Astrocyte of the spinal cord (primary cell): ENCODE measurements around the gene C1orf53.

Source experiments
- DNase-seq: peaks from one replicate; pipeline ENCODE4 v3.0.0; 2011; ENCODE audit warnings: low read depth, low spot score
- H3K4me3 ChIP-seq: 2 replicates; pipeline ENCODE4 v1.5.1; 2011; ENCODE audit warnings: low read depth, mild to moderate bottlenecking, low read length, moderate library complexity
- CTCF ChIP-seq: IDR thresholded peaks from 2 replicates; pipeline ENCODE4 v1.5.1; 2012; ENCODE audit warnings: low read depth, mild to moderate bottlenecking, low read length, inconsistent platforms
- in situ Hi-C: cut with HindIII; loops from 2 replicates; pipeline ENCODE4 v1.10.0; 2017; ENCODE audit warnings: low sequenced_read_pairs

Gene C1orf53

GRCh38 chr1:197915260-197915861 lies 12.9 kb downstream of the C1orf53 start:
- H3K4me3 ChIP-seq = no peak overlapping the region
- no peak for DNase-seq
- no peak for TF ChIP-seq CTCF
- in situ Hi-C loops = no loop called here

- DNase-seq = peak; percentile 57
- peak overlapping the region; percentile 3 for H3K4me3 ChIP-seq
- peak; percentile 75 for TF ChIP-seq CTCF
- in situ Hi-C loops = no loop called here
Observed at GRCh38 chr1:197915862-197916499, 13.6 kb downstream of the C1orf53 start.

GRCh38 chr1:197916500-197916983 lies 14.1 kb downstream of the C1orf53 start:
- TF ChIP-seq CTCF = no peak
- DNase-seq = no peak

GRCh38 chr1:197917805-197918651 lies 15.6 kb downstream of the C1orf53 start:
- DNase-seq = no peak
- H3K4me3 ChIP-seq = no peak overlapping the region
- in situ Hi-C loops = no loop called here
- no peak for TF ChIP-seq CTCF

More at GRCh38 chr1:197916500-197916983, 14.1 kb downstream of the C1orf53 start:
- no peak overlapping the region for H3K4me3 ChIP-seq
- in situ Hi-C loops = no loop called here

GRCh38 chr1:197918807-197919345 lies 16.4 kb downstream of the C1orf53 start:
- in situ Hi-C loops = no loop called here
- no peak for TF ChIP-seq CTCF
- H3K4me3 ChIP-seq = no peak overlapping the region
- no peak for DNase-seq

GRCh38 chr1:197919346-197920066 lies 17.1 kb downstream of the C1orf53 start:
- TF ChIP-seq CTCF = no peak
- DNase-seq = no peak
- no peak overlapping the region for H3K4me3 ChIP-seq
- in situ Hi-C loops = no loop called here
